ENCODE measurements around the gene SLC5A10.

Gene SLC5A10

DNA sequence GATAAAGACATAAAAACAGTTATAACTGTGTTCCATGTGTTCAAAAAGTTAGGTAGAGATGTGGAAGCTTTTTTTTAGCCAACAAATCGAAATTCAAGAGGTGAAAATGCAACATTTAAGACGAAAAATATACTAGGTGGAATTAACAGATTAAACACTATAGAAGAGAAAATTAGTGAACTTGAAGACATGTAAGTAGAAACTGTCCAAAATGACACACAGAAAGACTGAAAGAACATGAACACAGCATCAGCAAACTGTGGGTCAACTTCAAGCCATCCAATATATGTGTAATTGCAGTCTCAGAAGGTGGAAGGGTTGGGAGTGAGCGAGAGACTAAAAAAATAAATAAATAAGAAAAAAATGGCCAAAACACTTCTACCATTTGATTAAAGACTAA, 43.3 kb downstream of the SLC5A10 start:
- in situ Hi-C loops (cut with MboI; ENCODE audit: low sequenced_read_pairs, unreplicated experiment), result no loop called here
- no peak for DNase-seq (ENCODE audit: low spot score)
- TF ChIP-seq, protein P1, sequence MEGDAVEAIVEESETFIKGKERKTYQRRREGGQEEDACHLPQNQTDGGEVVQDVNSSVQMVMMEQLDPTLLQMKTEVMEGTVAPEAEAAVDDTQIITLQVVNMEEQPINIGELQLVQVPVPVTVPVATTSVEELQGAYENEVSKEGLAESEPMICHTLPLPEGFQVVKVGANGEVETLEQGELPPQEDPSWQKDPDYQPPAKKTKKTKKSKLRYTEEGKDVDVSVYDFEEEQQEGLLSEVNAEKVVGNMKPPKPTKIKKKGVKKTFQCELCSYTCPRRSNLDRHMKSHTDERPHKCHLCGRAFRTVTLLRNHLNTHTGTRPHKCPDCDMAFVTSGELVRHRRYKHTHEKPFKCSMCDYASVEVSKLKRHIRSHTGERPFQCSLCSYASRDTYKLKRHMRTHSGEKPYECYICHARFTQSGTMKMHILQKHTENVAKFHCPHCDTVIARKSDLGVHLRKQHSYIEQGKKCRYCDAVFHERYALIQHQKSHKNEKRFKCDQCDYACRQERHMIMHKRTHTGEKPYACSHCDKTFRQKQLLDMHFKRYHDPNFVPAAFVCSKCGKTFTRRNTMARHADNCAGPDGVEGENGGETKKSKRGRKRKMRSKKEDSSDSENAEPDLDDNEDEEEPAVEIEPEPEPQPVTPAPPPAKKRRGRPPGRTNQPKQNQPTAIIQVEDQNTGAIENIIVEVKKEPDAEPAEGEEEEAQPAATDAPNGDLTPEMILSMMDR (IDR thresholded peaks at IDR 0.05; ENCODE audit: borderline replicate concordance, control extremely low read depth, extremely low read depth, insufficient read depth, missing control alignments), result no peak

DNA sequence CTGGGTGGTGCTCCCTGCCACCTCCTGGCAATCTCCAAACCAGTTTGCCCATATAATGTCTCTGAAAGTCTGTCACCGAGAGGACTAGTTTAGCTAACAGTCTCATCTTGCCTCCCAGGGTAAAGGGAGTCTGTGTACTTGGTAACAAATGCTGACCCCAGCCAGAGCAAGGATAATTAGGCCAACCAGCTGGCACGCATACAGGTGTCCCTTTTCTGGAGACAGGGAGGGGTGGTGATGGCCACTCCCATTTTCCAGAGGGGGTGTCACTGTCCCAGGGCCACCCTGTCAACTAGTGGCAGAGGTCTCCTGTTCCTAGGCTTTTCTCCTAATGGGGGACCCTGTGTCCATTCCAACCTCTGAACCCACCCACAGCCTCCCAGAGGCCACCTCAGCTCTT, 44.5 kb downstream of the SLC5A10 start:
- in situ Hi-C loops (cut with MboI; ENCODE audit: low sequenced_read_pairs, unreplicated experiment), result no loop called here
- TF ChIP-seq, protein P1 (IDR thresholded peaks at IDR 0.05; ENCODE audit: borderline replicate concordance, control extremely low read depth, extremely low read depth, insufficient read depth, missing control alignments), result no peak
- DNase-seq (ENCODE audit: low spot score), result no peak

DNA sequence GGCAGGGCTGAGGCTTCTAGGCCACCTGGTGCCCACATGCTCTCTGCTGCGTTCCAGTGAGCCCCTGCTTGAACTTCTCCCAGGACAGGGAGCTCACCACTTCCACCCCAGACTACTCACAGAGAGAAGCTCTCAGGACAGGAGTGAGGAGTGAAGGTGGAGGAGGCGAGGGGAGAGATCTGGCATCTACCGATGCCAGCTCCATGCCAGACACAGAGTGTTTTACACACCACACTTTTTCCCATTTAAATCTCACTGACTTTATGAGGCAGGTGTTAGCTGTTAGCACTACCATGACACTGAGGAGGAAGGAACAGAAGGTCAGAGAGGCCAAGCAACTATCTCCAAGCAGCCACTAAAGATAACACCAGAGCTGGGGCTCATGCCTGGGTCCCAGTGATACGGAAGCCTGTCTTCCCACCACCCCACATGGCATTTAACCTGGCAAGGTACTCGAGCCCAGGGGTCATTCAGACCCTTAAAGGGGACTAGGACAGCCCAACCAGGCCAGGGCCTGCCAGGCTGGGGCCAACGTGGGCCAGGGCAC, 45.8 kb downstream of the SLC5A10 start:
- no peak for DNase-seq (ENCODE audit: low spot score)
- in situ Hi-C loops (cut with MboI; ENCODE audit: low sequenced_read_pairs, unreplicated experiment), result no loop called here
- TF ChIP-seq, protein P1 (IDR thresholded peaks at IDR 0.05; ENCODE audit: borderline replicate concordance, control extremely low read depth, extremely low read depth, insufficient read depth, missing control alignments), result no peak

DNA sequence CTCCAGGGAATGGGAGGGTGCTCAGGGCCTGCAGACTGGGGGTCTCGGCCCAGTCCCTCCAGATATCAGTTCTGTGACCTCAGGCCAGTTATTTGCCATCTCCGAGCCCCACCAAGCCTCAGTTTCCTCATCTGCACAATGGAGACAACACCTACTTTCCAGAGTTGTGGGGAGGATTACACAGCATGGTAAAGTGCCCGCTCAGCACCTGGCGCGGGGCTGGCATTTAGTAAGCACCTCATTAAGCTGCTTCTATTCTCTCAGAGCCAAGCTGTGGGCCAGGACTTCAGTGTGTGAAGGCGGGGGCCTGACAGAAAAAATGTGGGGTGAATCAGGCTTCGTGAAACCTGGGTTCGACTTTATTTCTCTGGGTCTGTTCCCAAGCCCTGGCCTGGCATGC, 47.4 kb downstream of the SLC5A10 start:
- TF ChIP-seq, protein P1 (IDR thresholded peaks at IDR 0.05; ENCODE audit: borderline replicate concordance, control extremely low read depth, extremely low read depth, insufficient read depth, missing control alignments), result no peak
- no peak for DNase-seq (ENCODE audit: low spot score)
- in situ Hi-C loops (cut with MboI; ENCODE audit: low sequenced_read_pairs, unreplicated experiment), result no loop called here

DNA sequence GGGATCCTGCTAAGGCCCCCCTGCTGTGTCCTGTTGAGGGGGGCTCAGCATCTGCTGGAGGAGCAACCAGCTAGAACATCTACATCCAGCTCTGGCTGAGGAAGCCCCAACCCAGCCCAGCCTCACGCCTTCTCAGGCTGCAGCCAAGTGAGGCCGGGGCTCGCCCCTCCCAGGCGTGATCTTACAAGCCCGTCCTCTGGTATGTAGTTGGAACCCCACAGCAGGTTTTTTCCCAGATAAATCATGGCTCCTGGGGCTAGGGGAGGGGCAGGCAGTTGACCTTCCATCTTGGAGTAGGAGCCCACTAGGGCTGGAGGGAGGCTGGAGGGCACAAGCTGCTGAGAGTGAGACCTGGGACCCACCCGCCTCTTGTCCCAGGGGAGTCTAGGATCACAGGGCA, 47.9 kb downstream of the SLC5A10 start:
- TF ChIP-seq, protein P1 (IDR thresholded peaks at IDR 0.05; ENCODE audit: borderline replicate concordance, control extremely low read depth, extremely low read depth, insufficient read depth, missing control alignments), result no peak
- in situ Hi-C loops (cut with MboI; ENCODE audit: low sequenced_read_pairs, unreplicated experiment), result no loop called here
- no peak for DNase-seq (ENCODE audit: low spot score)

DNA sequence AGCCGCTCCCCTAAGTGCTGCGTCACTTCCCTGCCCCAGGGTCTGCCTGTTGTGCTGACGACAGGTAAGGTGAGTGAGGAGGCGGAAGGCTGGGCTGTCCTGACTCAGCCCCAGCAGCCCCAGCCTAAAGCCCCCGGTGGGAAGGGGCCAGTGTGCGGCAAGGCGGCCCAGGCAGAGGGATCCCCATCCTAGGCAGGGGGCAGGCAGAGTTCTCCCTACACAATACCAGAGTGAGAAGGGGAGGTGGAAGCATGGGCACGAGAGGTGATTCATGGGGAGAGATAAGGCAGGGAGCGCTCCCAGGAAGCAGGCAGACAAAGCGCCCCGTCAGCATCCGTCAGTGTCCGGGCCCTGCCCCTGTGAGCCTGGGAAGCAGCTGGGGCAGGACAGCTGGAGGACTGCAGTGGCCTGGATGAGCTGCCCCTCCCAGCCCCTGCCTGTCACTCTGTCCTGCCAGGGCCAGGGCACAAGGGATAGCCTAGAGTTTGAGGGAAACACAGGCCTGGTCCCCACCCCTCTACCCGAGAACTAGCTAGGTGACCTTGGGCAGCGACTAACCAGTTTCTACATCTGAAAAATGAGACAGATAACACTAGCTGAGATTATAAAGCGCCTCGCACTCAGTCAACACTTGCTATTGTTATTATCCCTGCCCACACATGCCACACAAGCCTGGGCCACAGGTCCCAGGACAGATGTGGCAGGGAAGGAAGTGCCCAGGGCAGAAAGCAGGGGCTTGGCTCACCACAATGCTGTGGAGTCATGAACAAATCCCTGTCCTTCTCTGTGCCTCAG, 48.8 kb downstream of the SLC5A10 start:
- no peak for DNase-seq (ENCODE audit: low spot score)
- in situ Hi-C loops (cut with MboI; ENCODE audit: low sequenced_read_pairs, unreplicated experiment), result no loop called here
- TF ChIP-seq, protein P1 (IDR thresholded peaks at IDR 0.05; ENCODE audit: borderline replicate concordance, control extremely low read depth, extremely low read depth, insufficient read depth, missing control alignments), result no peak

Data from GM13976 (cell line).